GM23248 (cell line): ENCODE measurements around the gene DPAGT1. TPM values are rescaled to one million over a fixed set of nuclear protein-coding genes. Genes with fewer than 3 reads are reported as not detected.

Experiments
- DNase-seq: peaks from one replicate; pipeline ENCODE4 v3.0.0-alpha.2; 2015
- H2AFZ ChIP-seq: fragments of 200-600 bp; sonication (generic); 2 replicates; pipeline ENCODE4 v1.6.1; 2016; ENCODE audit warnings: antibody characterized with exemption
- H3F3A ChIP-seq: fragments of 200-600 bp; sonication (generic); 2 replicates; pipeline ENCODE4 v1.6.1; 2016; ENCODE audit warnings: mild to moderate bottlenecking, antibody characterized with exemption, mixed run types; ENCODE audit not compliant: insufficient read depth
- H3K27ac ChIP-seq: fragments of 200-600 bp; sonication (generic); 2 replicates; pipeline ENCODE4 v1.5.1; 2016; ENCODE audit warnings: mild to moderate bottlenecking
- H3K27me3 ChIP-seq: fragments of 200-600 bp; sonication (generic); replicated peaks from 2 replicates; pipeline ENCODE4 v1.6.1; 2016; ENCODE audit warnings: mild to moderate bottlenecking; ENCODE audit not compliant: insufficient read depth
- H3K36me3 ChIP-seq: fragments of 200-600 bp; sonication (generic); 2 replicates; pipeline ENCODE4 v1.6.1; 2016; ENCODE audit warnings: low read depth, mild to moderate bottlenecking
- H3K4me1 ChIP-seq: fragments of 200-600 bp; sonication (generic); 2 replicates; pipeline ENCODE4 v1.6.1; 2016; ENCODE audit warnings: mild to moderate bottlenecking; ENCODE audit not compliant: insufficient read depth
- H3K4me2 ChIP-seq: fragments of 200-600 bp; sonication (generic); one replicate; pipeline ENCODE4 v1.6.1; 2016; ENCODE audit warnings: mild to moderate bottlenecking; ENCODE audit not compliant: unreplicated experiment
- H3K4me3 ChIP-seq: fragments of 200-600 bp; sonication (generic); 2 replicates; pipeline ENCODE4 v1.5.1; 2016; ENCODE audit warnings: mild to moderate bottlenecking
- H3K79me2 ChIP-seq: fragments of 200-600 bp; sonication (generic); 2 replicates; pipeline ENCODE4 v1.6.1; 2016; ENCODE audit warnings: mild to moderate bottlenecking; ENCODE audit not compliant: insufficient read depth
- H3K9ac ChIP-seq: fragments of 200-600 bp; sonication (generic); 2 replicates; pipeline ENCODE4 v1.6.1; 2016; ENCODE audit warnings: mild to moderate bottlenecking
- H3K9me2 ChIP-seq: fragments of 200-600 bp; sonication (generic); 2 replicates; pipeline ENCODE4 v1.6.1; 2016; ENCODE audit warnings: mixed run types, mild to moderate bottlenecking, moderate library complexity; ENCODE audit not compliant: insufficient read depth
- H3K9me3 ChIP-seq: fragments of 200-600 bp; sonication (generic); one replicate; pipeline ENCODE4 v1.6.1; 2017; ENCODE audit warnings: low read depth
- H4K20me1 ChIP-seq: fragments of 200-600 bp; sonication (generic); 2 replicates; pipeline ENCODE4 v1.6.0; 2016; ENCODE audit not compliant: insufficient read depth
- EZH2 ChIP-seq: fragments of 200-600 bp; sonication (generic); IDR thresholded peaks from 2 replicates; pipeline ENCODE4 v1.6.1; 2018; ENCODE audit warnings: antibody characterized with exemption, mild to moderate bottlenecking; ENCODE audit not compliant: insufficient read depth, poor library complexity, severe bottlenecking
- EZH2phosphoT487 ChIP-seq: fragments of 200-600 bp; sonication (generic); IDR thresholded peaks from 2 replicates; pipeline ENCODE4 v1.6.1; 2018; ENCODE audit warnings: antibody characterized with exemption, moderate library complexity, mild to moderate bottlenecking, low read depth; ENCODE audit not compliant: insufficient read depth
- WGBS, 2 experiments: methylation state at CpG; one replicate each; pipeline ENCODE4 v1.1.6; 2015 to 2017; ENCODE audit warnings: low lambda C conversion rate in 2 of 2, low coverage in 1 of 2; ENCODE audit errors: missing lambda C conversion rate in 2 of 2; 5-methylcytosine and 5-hydroxymethylcytosine counted together
- in situ Hi-C: fragments of 300-500 bp; cut with MboI; formaldehyde crosslinking; loops from 2 replicates; pipeline ENCODE4 v1.15.0; 2020
- polyA plus RNA-seq: library from polyadenylated mRNA; unstranded; fragments of >200 nt; fragmentation: Nextera tagmentation; extraction: Ambion mirVana; gene quantifications from 2 replicates; pipeline ENCODE4 v1.2.1, GENCODE V29; 2016
- total RNA-seq: library from RNA; depleted of rRNA; stranded (reverse); fragments of >200 nt; shearing (Covaris generic); gene quantifications from 2 replicates; pipeline ENCODE4 v1.2.3, GENCODE V29; 2014

DPAGT1 gene
- total and polyA plus RNA-seq, 2 experiments from 2014 or later: 30.0 to 73.6 TPM

DNA sequence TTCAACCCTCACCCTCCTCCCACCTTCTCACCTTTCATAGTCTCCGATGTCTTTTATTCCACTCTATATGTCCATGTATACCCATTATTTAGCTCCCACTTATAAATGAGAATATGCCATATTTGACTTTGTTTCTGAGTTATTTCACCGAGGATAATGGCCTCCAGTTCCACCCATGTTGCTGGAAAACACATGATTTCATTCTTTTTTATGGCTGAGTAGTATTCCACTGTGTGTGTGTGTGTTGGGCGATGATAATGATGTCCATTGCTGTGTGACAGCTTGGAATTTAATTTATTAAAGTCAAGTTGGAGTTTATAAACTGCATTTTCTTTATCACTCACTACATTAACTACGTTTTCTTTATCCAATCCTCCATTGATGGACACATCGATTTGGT is 16.6 kb upstream of the DPAGT1 start:
- H3K9ac ChIP-seq: no peak overlapping the region
- TF ChIP-seq EZH2phosphoT487: no peak
- H3K4me1 ChIP-seq: peaks cover 7% of the 10 kb centered on the region
- no peak overlapping the region for H3K4me2 ChIP-seq
- no peaks in the 10 kb centered on the region for H3K9me2 ChIP-seq
- no peak overlapping the region for H2AFZ ChIP-seq
- no peaks in the 10 kb centered on the region; the same call in 1 of the 2 replicates for H3K36me3 ChIP-seq
- H3K27me3 ChIP-seq: no peaks in the 10 kb centered on the region
- peaks cover 18% of the 10 kb centered on the region for H3K79me2 ChIP-seq
- no peak for DNase-seq
- peaks cover 11% of the 10 kb centered on the region for H3F3A ChIP-seq
- no peak overlapping the region for H3K4me3 ChIP-seq
- H4K20me1 ChIP-seq: no peaks in the 10 kb centered on the region
- in situ Hi-C loops: no loop called here
- WGBS, 2 experiments: 97 to 98% methylated on average over 5 of the region's 5 CpGs
- no peak overlapping the region for H3K27ac ChIP-seq
- H3K9me3 ChIP-seq: no peaks in the 10 kb centered on the region

DNA sequence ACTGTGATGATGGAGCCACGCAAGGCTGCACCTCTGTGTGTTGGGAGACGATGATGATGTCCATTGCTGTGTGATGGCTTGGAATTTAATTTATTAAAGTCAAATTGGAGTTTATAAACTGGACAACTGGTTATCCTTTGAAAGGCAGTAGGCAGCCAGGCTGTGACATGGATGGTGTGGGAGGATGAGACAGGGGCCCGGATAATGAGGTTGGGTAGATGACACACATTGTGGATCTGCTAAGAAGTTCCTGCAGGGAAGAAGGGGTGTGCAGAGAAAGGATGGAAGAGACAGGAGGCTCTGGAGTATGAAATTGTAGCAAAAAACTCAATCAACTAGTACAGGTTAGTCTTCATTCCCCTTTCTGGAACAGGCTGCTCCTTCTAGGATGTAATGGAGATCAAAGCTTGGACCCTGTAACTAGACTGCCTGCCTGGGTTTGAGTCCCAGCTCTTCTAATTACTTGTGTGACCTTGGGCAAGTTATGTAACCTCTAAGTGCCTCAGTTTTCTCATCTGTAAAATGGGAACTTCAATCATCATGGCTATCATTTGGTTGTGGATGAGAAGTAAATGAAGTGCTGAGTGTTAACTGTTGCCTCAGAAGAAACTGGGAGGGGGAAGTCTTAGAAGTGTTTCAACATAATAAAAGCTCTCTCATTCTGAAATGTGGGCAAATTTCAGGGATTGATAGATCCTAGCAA is 15.5 kb upstream of the DPAGT1 start:
- H3F3A ChIP-seq: peaks cover 11% of the 10 kb centered on the region
- no peak for DNase-seq
- no peak overlapping the region for H3K4me2 ChIP-seq
- H3K79me2 ChIP-seq: peaks cover 7% of the 10 kb centered on the region
- H3K27me3 ChIP-seq: no peaks in the 10 kb centered on the region
- peaks cover under 1% of the 10 kb centered on the region; the same call in 1 of the 2 replicates for H3K4me1 ChIP-seq
- H3K9me2 ChIP-seq: no peaks in the 10 kb centered on the region
- WGBS, 2 experiments: 86 to 89% methylated on average over 3 of the region's 3 CpGs
- H3K9me3 ChIP-seq: no peaks in the 10 kb centered on the region
- TF ChIP-seq EZH2phosphoT487: no peak
- TF ChIP-seq EZH2: no peak
- H3K36me3 ChIP-seq: no peaks in the 10 kb centered on the region; the same call in 1 of the 2 replicates
- no peaks in the 10 kb centered on the region for H4K20me1 ChIP-seq
- no peak overlapping the region for H3K27ac ChIP-seq
- H3K9ac ChIP-seq: no peak overlapping the region
- H2AFZ ChIP-seq: no peak overlapping the region
- no peak overlapping the region for H3K4me3 ChIP-seq
- in situ Hi-C loops: no loop called here

DNA sequence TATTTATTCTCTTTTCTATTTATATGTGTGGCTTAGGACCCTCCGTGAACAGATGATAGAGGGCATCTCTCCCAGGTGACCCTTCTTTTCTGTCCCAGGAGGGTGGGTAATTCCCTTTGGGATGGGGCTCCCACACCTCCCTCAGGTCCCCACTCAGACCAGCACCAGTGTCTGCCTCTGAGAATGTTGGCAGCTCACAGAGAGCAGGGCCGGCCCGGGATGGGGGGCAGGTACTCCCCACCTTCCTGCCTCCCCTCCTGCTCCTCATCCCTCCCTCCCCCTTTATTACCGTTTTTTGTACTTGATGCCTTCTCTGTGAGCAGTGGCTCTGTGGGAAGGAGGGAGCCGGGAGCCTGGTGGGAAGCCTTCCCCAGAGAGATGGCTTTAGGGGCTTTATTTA is 14.9 kb upstream of the DPAGT1 start:
- H2AFZ ChIP-seq: no peak overlapping the region
- H3K36me3 ChIP-seq: no peaks in the 10 kb centered on the region; the same call in 1 of the 2 replicates
- H3K9me2 ChIP-seq: no peaks in the 10 kb centered on the region
- no peaks in the 10 kb centered on the region for H3K9me3 ChIP-seq
- H3K27me3 ChIP-seq: no peaks in the 10 kb centered on the region
- H3K79me2 ChIP-seq: peaks cover 1% of the 10 kb centered on the region
- DNase-seq: no peak
- no peaks in the 10 kb centered on the region for H4K20me1 ChIP-seq
- WGBS, 2 experiments: 63 to 67% methylated on average over 4 to 5 of the region's 5 CpGs
- H3F3A ChIP-seq: peaks cover 11% of the 10 kb centered on the region
- TF ChIP-seq EZH2: no peak
- no peak for TF ChIP-seq EZH2phosphoT487
- no peak overlapping the region for H3K4me3 ChIP-seq
- no peak overlapping the region for H3K4me2 ChIP-seq
- H3K27ac ChIP-seq: no peak overlapping the region
- H3K9ac ChIP-seq: no peak overlapping the region
- in situ Hi-C loops: no loop called here
- H3K4me1 ChIP-seq: no peaks in the 10 kb centered on the region

DNA sequence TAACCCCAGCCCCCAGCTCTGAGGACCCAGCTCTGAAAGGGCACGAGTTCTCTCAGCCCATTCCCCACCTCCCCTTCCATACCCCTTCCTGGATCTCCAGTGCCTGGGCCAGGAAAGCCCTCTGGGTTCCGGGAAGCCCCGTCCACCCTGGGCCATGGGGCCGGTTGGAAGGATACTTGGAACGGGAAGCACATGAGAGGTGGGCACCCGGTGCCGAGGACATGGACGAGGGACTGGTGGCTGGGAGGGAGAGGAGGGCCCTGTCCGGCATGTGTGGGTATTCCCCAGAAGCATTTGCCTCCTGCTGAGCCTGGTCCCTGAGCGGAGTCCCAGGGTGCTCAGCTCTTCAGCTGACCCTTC is 14.6 kb upstream of the DPAGT1 start:
- Histone ChIP-seq H4K20me1 (no peaks in the 10 kb centered on the region), H3K9ac (no peak overlapping the region), H3F3A (peaks cover 11% of the 10 kb centered on the region), H3K4me3 (no peak overlapping the region), H3K9me2 (no peaks in the 10 kb centered on the region), H3K4me1 (no peaks in the 10 kb centered on the region), H3K27me3 (no peaks in the 10 kb centered on the region), H3K4me2 (no peak overlapping the region), H2AFZ (no peak overlapping the region), H3K27ac (no peak overlapping the region), H3K79me2 (no peaks in the 10 kb centered on the region), H3K9me3 (no peaks in the 10 kb centered on the region), H3K36me3 (no peaks in the 10 kb centered on the region; the same call in 1 of the 2 replicates)
- in situ Hi-C loops: no loop called here
- no peak for TF ChIP-seq EZH2phosphoT487
- no peak for TF ChIP-seq EZH2
- DNase-seq: no peak
- 84 to 88% methylated on average over 10 of the region's 10 CpGs for WGBS, 2 experiments
